BJ (cell line): ENCODE measurements around the gene FETUB. TPM values are rescaled to one million over a fixed set of nuclear protein-coding genes. Genes with fewer than 3 reads are reported as not detected.
"Not testable (repeated sequence)": the region's sequence is repeated elsewhere in the genome, so short reads cannot be mapped to it uniquely, and the experiment has no call there.

Experiments
- CTCF ChIA-PET: fragments of 350-600 bp; formaldehyde crosslinking; extraction: SDS; loops from one replicate; lab custom pipeline; 2021; ENCODE audit warnings: antibody characterized with exemption, inconsistent platforms; lab: Yijun Ruan, JAX
- POLR2A ChIA-PET: fragments of 300-600 bp; sonication (Branson Sonifier 250); formaldehyde crosslinking; extraction: SDS; loops from one replicate; lab custom pipeline; 2021; ENCODE audit warnings: antibody characterized with exemption; lab: Charles Lee
- DNase-seq: peaks from one replicate; pipeline ENCODE4 v3.0.0-alpha.2; 2011; ENCODE audit warnings: low read depth
- H3K27me3 ChIP-seq: 2 replicates; pipeline ENCODE4 v1.6.0; 2011; ENCODE audit warnings: low read length; ENCODE audit not compliant: control insufficient read depth, insufficient read depth
- H3K36me3 ChIP-seq: 2 replicates; pipeline ENCODE4 v1.5.1; 2011; ENCODE audit warnings: low read length; ENCODE audit not compliant: control insufficient read depth, insufficient read depth
- H3K4me3 ChIP-seq: 2 replicates; pipeline ENCODE4 v1.5.1; 2011; ENCODE audit warnings: low read depth, mild to moderate bottlenecking, control low read depth, low read length
- CTCF ChIP-seq: IDR thresholded peaks from 2 replicates; pipeline ENCODE4 v1.5.1; 2011; ENCODE audit warnings: low read depth, mild to moderate bottlenecking, control low read depth, inconsistent platforms, low read length, moderate library complexity; ENCODE audit not compliant: insufficient read depth
- polyA plus RNA-seq: library from polyadenylated mRNA; depleted of rRNA; stranded (reverse); fragments of >200 nt; gene quantifications from 2 replicates; pipeline ENCODE4 v1.2.3, GENCODE V29; 2011

FETUB gene
- polyA plus RNA-seq, 1 experiment = not detected

GRCh38 chr3:186680869-186681268, 40.7 kb downstream of the FETUB start:
- CTCF ChIA-PET = no interaction called here
- Histone ChIP-seq H3K4me3 (no peak overlapping the region), H3K27me3 (no peaks in the 10 kb centered on the region; the same call in 1 of the 2 replicates), H3K36me3 (no peaks in the 10 kb centered on the region)
- POLR2A ChIA-PET = no interaction called here
- no peak for TF ChIP-seq CTCF
- DNase-seq = no peak

GRCh38 chr3:186682812-186683211, 42.6 kb downstream of the FETUB start:
- POLR2A ChIA-PET = no interaction called here
- no peaks in the 10 kb centered on the region; the same call in 1 of the 2 replicates for H3K27me3 ChIP-seq
- no peak for DNase-seq
- no peaks in the 10 kb centered on the region for H3K36me3 ChIP-seq
- no peak overlapping the region for H3K4me3 ChIP-seq
- CTCF ChIA-PET = no interaction called here
- TF ChIP-seq CTCF = no peak

GRCh38 chr3:186683979-186684378, 43.8 kb downstream of the FETUB start:
- POLR2A ChIA-PET = no interaction called here
- TF ChIP-seq CTCF = no peak
- no peak overlapping the region for H3K4me3 ChIP-seq
- H3K36me3 ChIP-seq = no peaks in the 10 kb centered on the region
- DNase-seq = no peak
- H3K27me3 ChIP-seq = no peaks in the 10 kb centered on the region; the same call in 1 of the 2 replicates
- CTCF ChIA-PET = interaction anchor here (0.6 kb wide), 1 partner anchor 423 kb away, joined by 3 read pairs; no protein-coding TSS in a partner anchor

GRCh38 chr3:186686475-186686874, 46.3 kb downstream of the FETUB start:
- H3K36me3 ChIP-seq, CTCF ChIA-PET, H3K4me3 ChIP-seq, H3K27me3 ChIP-seq, POLR2A ChIA-PET, DNase-seq: not testable (repeated sequence)

GRCh38 chr3:186687120-186687651, 47.0 kb downstream of the FETUB start:
- CTCF ChIA-PET = no interaction called here
- POLR2A ChIA-PET = no interaction called here
- no peak for DNase-seq

GRCh38 chr3:186690304-186690703, 50.1 kb downstream of the FETUB start:
- POLR2A ChIA-PET, DNase-seq, H3K4me3 ChIP-seq, CTCF ChIA-PET, H3K27me3 ChIP-seq, H3K36me3 ChIP-seq: not testable (repeated sequence)

More at GRCh38 chr3:186687120-186687651, 47.0 kb downstream of the FETUB start:
- H3K4me3 ChIP-seq = no peak overlapping the region
- H3K36me3 ChIP-seq = no peaks in the 10 kb centered on the region
- H3K27me3 ChIP-seq = peaks cover 1% of the 10 kb centered on the region; the same call in 1 of the 2 replicates
- no peak for TF ChIP-seq CTCF
